Stimulated activated naive CD8-positive, alpha-beta T cell treated with anti-CD3 and anti-CD28 coated beads, Interleukin-15, Interleukin-2, amounts not matched to agents 100 ng/mL and 50 ng/mL, for 24 hours (primary cell): ENCODE results near the gene MYO1H.

Source experiments
- H3K27ac Mint-ChIP-seq: one replicate; pipeline ENCODE4 v1.8.0; 2021; ENCODE audit warnings: mild to moderate bottlenecking, mixed read lengths
- H3K27me3 Mint-ChIP-seq: one replicate; pipeline ENCODE4 v1.8.0; 2021; ENCODE audit warnings: mixed read lengths
- H3K36me3 Mint-ChIP-seq: one replicate; pipeline ENCODE4 v1.8.0; 2021; ENCODE audit warnings: low read depth, mixed read lengths
- H3K4me1 Mint-ChIP-seq: one replicate; pipeline ENCODE4 v1.8.0; 2021; ENCODE audit warnings: low read depth, mixed read lengths
- H3K4me3 Mint-ChIP-seq: one replicate; pipeline ENCODE4 v1.8.0; 2021; ENCODE audit warnings: mild to moderate bottlenecking, mixed read lengths
- H3K9me3 Mint-ChIP-seq: one replicate; pipeline ENCODE4 v1.8.0; 2021; ENCODE audit warnings: mixed read lengths

MYO1H gene

DNA sequence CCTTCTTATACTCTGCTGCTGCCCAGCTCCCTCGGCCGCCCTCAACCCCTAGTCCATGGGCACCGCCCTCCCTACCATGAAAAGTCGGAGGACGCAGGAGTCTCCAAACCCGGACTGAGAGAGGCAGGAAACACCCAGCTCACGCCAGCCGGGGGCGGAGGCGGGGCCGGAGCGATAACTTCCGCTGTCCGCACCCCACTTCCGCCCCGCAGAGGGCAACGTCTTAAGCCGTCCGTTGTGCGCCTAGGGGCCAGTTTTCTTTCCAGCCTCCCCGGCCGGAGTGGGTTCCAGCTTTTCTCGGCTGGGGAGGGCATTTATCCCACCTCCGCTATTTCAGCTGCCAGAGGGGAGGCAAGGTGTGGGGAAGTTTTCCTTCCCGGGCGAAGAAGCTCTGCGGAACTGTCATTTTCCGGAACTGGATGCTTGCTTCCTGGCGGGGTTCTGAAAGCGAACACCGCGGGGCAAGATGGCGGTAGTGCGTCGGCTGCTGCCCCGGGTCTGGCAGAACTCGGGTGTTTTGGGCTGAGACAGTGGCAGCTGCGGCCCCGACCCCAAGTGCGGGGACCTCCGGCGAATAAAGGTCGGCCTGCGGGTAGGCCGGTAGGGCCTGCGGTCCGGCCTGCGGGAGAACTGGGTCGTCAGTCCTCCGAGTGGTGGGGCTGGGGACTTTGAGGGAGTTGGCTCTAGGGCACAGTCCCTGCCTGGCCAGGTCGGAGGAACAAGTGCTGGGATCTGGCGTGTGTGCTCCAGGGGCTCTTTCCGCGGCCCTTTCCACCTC, 129.7 kb downstream of the MYO1H start, which contains the start of the genes KCTD10 and UBE3B:
Gene KCTD10 (minus strand): TSS at position 116 of the 778 bp plus-strand sequence. CDS start 38 bp downstream, at position 78.
Gene UBE3B (plus strand): TSS at position 450 of the 778 bp plus-strand sequence. CDS start 5,918 bp downstream, outside the sequence.
- Mint-ChIP-seq H3K4me1 (peaks cover 40% of the 10 kb centered on the region), H3K9me3 (no peaks in the 10 kb centered on the region), H3K4me3 (peak within 1 kb of the TSS; percentile 96), H3K27ac (peak within 1 kb of the TSS; percentile 99), H3K27me3 (no peaks in the 10 kb centered on the region), H3K36me3 (no peaks in the 10 kb centered on the region)

DNA sequence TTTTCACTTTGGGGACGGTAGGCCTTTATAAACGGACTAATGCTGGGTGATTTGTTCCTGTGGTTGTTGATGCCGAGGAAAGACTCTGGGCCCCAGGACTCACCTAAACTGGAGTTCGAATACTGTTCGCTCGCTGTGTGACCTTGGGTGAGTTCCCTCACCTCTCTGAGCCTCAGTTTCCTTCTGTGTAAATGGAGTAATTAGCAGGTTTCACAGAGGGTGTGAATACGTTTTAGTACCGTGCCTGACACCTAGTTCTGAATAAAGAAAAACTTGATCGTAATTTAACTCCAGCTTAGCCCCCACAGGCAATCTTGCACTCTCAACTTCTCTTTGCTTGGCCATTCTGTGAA, 130.2 kb downstream of the MYO1H start:
- Mint-ChIP-seq H3K9me3 (no peaks in the 10 kb centered on the region), H3K27ac (peak overlapping the region; percentile 99), H3K27me3 (no peaks in the 10 kb centered on the region), H3K4me1 (peaks cover 40% of the 10 kb centered on the region), H3K36me3 (no peaks in the 10 kb centered on the region), H3K4me3 (peak overlapping the region; percentile 96)

DNA sequence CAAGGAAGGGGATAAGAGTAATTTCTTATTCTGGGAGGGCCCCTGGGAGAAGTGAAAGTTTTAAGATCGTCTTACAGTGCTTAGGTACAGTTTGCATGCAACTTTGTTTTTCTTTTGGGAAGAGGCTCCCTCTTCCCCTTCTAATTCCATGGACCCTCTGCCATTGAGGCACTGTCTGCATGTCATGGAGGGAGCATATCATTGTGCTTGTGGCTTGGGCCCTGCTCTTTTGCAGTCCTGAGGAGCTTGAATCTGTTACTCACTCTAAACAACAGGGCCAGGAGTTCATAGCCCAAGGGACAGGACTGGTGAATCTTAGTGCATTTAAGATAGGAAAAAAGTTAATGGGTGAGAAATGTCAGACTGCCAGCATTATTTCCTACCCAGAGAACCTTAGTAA, 132.1 kb downstream of the MYO1H start:
- Mint-ChIP-seq H3K9me3 (no peaks in the 10 kb centered on the region), H3K4me3 (no peak overlapping the region), H3K27me3 (no peaks in the 10 kb centered on the region), H3K4me1 (peaks cover 34% of the 10 kb centered on the region), H3K36me3 (peaks cover 9% of the 10 kb centered on the region), H3K27ac (no peak overlapping the region)

DNA sequence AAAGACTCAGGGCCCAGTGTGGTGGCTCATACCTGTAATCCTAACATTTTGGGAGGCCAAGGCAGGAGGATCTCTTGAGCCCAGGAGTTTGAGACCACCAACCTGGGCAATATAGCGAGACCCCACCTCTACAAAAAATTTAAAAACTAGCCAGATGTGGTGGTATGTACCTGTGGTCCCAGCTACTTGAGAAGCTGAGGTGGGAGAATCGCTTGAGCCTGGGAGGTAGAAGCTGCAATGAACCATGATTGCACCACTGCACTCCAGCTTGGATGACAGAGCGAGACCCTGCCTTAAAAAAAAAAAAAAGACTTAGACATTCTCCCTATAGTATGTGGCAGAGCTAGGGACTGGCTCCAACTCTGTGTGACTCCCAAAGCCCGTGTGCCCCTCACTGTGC, 132.7 kb downstream of the MYO1H start:
- Mint-ChIP-seq H3K27me3 (no peaks in the 10 kb centered on the region), H3K36me3 (peaks cover 15% of the 10 kb centered on the region), H3K4me3 (no peak overlapping the region), H3K4me1 (peaks cover 33% of the 10 kb centered on the region), H3K27ac (no peak overlapping the region), H3K9me3 (no peaks in the 10 kb centered on the region)

DNA sequence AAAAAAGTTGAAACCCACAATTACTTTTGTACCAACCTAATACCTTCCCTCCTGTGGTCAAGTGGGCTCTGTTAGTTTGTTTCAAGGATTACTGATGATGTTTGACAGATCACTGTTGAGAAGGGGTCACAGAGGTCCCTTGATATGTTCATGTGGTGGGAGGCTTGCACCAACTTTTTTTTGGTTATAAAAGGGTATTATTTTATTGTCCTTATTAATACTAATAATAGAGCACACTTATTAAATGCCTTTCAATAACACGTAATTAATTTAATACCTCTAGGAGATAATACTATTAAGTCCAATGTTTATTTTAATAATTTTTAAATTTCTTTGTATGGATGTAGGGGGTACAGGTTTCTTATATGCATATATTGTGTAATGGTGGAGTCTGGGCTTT, 134.2 kb downstream of the MYO1H start:
- Mint-ChIP-seq H3K4me1 (peaks cover 18% of the 10 kb centered on the region), H3K4me3 (no peak overlapping the region), H3K27ac (no peak overlapping the region), H3K27me3 (no peaks in the 10 kb centered on the region), H3K36me3 (peaks cover 24% of the 10 kb centered on the region), H3K9me3 (no peaks in the 10 kb centered on the region)

DNA sequence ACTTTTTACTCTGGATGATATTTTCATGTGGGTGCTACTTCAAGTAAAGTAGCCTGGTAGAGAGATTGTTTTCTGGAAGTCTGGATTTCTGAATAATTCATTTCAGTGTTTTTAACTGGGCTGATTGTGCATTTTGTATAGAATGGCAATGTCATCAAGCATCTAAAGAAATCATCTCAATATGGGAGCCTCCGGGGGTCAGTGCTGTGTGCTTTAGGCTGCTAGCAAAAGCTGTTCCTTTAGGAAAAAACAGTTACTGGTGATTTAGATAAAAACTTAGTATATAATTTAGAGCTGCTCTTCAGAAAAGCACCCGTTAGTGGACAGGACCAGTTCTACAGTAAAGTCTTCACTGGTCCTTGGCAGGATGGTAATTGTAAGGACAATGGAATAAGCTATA, 134.8 kb downstream of the MYO1H start:
- no peak overlapping the region for H3K4me3 Mint-ChIP-seq
- no peak overlapping the region for H3K27ac Mint-ChIP-seq
- H3K4me1 Mint-ChIP-seq, result peaks cover 14% of the 10 kb centered on the region
- no peaks in the 10 kb centered on the region for H3K9me3 Mint-ChIP-seq
- peaks cover 30% of the 10 kb centered on the region for H3K36me3 Mint-ChIP-seq
- no peaks in the 10 kb centered on the region for H3K27me3 Mint-ChIP-seq

DNA sequence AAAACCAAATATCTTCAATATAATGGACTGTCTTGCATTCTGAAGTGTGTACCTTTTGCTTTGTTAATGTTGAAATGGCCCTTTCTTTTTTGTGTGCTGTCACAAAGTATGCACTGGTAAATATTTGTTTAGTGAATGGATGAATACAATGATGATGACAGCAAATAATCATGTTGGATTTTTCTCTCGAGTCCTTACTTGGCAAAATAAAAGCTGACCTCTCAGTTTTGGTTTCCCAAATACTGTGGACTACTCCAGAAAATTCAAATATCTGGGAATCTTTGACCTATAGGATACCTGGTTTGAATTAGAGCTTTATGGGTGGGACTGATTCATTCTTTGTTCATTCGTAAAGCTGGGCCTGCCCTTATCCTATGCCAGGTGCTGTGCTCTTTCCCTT, 135.2 kb downstream of the MYO1H start:
- no peaks in the 10 kb centered on the region for H3K9me3 Mint-ChIP-seq
- peaks cover 14% of the 10 kb centered on the region for H3K4me1 Mint-ChIP-seq
- peaks cover 34% of the 10 kb centered on the region for H3K36me3 Mint-ChIP-seq
- H3K27me3 Mint-ChIP-seq, result no peaks in the 10 kb centered on the region
- H3K27ac Mint-ChIP-seq, result no peak overlapping the region
- no peak overlapping the region for H3K4me3 Mint-ChIP-seq

DNA sequence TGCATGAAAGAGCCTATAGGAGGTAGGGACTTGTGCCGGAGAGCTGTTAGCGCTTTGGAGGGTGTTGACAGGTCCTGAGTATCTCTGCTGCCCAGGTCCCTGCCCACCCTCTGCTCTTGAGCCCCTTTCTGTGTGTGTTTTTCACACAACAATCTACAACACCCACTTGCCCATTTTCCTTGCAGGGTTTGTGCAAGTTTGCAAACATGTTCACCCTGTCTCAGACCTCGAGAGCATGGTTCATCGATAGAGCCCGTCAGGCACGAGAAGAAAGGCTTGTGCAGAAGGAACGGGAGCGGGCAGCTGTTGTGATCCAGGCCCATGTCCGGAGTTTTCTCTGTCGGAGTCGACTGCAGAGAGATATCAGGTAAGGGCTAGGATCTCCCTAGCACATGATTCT, 135.6 kb downstream of the MYO1H start:
- H3K36me3 Mint-ChIP-seq, result peaks cover 39% of the 10 kb centered on the region
- H3K4me3 Mint-ChIP-seq, result no peak overlapping the region
- H3K9me3 Mint-ChIP-seq, result no peaks in the 10 kb centered on the region
- no peaks in the 10 kb centered on the region for H3K27me3 Mint-ChIP-seq
- H3K4me1 Mint-ChIP-seq, result peaks cover 14% of the 10 kb centered on the region
- H3K27ac Mint-ChIP-seq, result no peak overlapping the region

DNA sequence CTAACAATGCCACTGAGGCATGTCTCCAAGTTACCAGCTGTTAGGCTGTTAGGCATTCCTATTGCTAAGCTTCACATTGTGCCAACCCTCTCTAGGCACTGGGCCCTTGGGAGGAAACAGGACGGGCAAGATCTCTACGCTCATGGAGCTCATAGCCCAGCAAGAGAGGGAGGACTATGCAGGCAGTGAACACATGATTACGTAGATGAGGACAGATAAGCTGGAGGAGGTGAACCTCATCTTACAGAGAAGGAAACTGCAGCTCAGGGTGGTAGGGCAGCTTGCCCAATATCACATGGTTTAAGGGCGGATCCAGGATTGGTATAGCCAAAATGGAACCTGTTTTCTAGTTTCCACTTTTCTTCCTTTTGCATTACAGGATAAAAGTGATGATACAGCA, 137.5 kb downstream of the MYO1H start:
- Mint-ChIP-seq H3K27me3 (no peaks in the 10 kb centered on the region), H3K4me3 (no peak overlapping the region), H3K27ac (no peak overlapping the region), H3K36me3 (peaks cover 52% of the 10 kb centered on the region), H3K4me1 (no peaks in the 10 kb centered on the region), H3K9me3 (no peaks in the 10 kb centered on the region)

DNA sequence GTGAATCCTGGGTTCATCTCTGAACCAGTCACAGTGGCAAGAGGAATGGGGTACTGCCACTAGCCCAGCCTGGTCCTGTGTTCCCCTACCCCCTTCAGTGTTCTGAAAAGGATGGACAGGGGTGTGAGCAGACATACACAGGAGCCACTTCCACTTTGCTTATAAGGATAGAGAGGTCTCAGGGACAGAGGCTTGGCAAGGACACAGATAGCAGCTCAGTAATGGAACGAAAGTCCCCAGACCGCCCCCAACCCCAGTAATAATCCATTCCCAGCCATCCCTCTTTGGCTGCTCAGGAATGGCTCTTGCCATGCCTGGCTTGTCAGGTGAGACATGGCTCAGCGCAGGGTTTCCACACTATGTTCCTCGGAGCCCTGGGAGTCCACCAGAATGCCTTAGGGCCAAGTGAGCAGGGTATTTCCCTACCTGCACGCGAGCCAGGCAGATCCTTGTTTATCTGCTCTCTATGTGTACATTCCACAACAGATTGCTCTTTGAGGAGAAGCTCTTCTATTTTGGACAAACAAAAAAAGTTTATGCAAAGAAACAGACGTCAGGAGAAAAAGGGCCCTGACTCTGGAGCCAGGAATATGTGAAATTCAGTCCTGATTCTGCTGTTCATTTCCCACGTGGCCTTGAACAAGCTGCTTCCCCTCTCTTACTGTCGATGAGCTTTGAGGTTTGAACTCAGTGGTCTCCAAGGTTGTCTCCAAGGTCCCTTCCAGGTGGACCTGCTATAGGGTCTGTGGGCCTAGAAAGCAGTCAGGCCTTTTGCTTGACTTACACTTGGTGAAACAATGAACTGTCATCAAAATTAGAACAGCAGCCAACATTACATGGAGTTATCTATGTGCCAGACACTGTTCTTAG, 139.7 kb downstream of the MYO1H start:
- Mint-ChIP-seq H3K4me1 (no peaks in the 10 kb centered on the region), H3K4me3 (no peak overlapping the region), H3K27ac (no peak overlapping the region), H3K27me3 (no peaks in the 10 kb centered on the region), H3K9me3 (no peaks in the 10 kb centered on the region), H3K36me3 (peaks cover 59% of the 10 kb centered on the region)

DNA sequence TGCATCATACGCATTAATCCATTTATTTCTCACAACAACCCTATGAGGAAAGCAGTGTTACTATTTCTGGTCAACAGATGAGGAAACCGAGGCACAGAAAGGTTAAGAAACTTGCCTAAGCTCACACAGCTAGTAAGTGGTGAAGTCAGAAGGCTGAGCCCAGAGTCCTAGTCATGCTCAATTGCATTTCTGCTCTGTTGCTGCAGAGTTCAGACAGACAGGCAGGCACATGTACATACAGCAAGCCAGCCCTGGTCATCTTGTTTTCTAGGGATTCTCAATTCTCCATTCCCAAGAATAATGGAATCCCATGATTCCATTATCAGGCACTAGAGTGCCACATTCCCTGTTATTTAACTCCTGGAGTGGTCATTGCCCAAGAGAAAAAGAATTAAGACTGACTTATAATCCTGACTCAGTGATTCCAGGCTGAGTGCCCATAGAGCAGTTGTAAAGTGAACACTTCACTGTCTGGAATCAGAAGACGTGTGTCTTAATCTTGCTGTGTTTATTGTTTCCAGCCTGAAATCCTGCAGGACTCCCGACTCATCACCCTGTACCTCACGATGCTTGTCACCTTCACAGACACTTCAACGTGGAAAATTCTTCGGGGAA, 140.5 kb downstream of the MYO1H start:
- H3K4me3 Mint-ChIP-seq, result no peak overlapping the region
- H3K36me3 Mint-ChIP-seq, result peaks cover 60% of the 10 kb centered on the region
- H3K27ac Mint-ChIP-seq, result no peak overlapping the region
- H3K9me3 Mint-ChIP-seq, result no peaks in the 10 kb centered on the region
- H3K4me1 Mint-ChIP-seq, result no peaks in the 10 kb centered on the region
- no peaks in the 10 kb centered on the region for H3K27me3 Mint-ChIP-seq

DNA sequence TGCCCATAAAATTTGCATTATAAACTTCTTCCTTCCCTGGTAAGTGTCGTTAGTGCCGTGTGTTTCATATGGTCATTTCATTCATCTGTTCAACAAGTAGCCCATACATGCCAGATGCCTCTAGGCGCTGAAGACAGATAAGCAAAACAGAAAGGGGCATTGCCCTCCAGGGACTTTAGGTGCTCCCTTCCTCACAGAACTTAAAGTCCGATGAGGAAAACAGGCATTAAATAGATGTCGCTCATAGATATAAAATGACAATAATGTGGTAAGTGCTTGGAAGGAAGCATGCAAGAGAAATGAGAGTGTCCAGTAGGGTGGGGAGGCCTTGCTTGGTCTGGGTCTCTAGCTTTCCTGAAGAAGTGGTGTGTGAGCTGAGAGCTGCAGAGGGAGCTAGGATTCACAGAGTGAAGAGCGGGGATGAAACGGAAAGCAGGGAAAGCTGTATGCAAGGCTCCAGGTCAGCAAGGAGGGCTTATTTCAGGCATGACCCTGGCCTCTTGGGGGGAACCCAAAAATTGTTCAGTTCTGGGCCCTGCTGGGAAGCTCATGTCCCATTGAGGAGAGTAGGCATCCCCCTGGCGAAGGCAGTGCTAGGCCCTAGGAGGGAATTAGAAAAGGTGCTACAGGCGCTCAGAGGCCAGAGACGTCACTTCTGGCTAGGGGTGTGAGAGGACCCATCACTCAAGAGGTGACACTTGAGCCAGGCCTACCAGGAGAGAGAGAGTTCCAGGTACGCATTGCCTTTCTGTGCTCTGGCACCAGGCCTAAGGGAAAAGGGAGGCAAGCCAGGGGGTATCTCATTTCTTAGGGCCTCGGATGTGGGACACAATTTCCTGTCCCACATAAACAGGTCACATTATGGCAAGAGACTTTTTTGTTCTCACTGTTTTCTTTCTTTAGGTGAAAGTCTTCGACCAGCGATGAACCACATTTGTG, 141.6 kb downstream of the MYO1H start:
- Mint-ChIP-seq H3K4me3 (no peak overlapping the region), H3K4me1 (no peaks in the 10 kb centered on the region), H3K36me3 (peaks cover 62% of the 10 kb centered on the region), H3K27me3 (no peaks in the 10 kb centered on the region), H3K9me3 (no peaks in the 10 kb centered on the region), H3K27ac (no peak overlapping the region)

DNA sequence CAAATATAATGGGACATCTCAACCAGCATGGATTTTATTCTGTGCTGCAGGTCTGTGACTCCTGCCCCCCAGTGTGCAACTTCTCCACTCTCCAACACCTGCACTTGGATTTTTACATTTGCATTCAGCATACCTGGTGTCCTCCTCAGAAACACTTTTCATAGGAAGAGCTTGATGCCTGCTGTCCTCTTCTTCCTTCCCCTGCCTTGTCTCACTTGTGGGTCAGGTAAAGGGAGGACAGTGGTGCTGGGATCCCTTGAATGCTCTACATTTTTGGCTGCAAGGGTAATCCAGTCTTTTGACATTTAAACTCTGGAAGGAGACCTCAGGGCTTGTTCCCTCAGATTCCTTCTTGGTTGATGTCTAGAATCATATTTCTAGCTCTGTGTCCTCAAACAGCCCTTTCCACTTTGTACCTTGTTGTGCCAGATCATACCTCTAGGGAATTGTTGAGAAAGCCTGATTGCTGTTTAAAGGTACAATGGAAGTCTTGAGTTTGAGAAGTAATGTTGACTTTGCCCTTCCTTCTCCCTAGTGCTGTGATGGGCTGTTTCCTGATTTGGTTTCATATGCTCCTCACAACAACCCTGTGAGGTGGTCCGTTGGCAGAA, 142.4 kb downstream of the MYO1H start:
- H3K4me3 Mint-ChIP-seq, result no peak overlapping the region
- no peaks in the 10 kb centered on the region for H3K9me3 Mint-ChIP-seq
- H3K27me3 Mint-ChIP-seq, result no peaks in the 10 kb centered on the region
- H3K4me1 Mint-ChIP-seq, result no peaks in the 10 kb centered on the region
- H3K36me3 Mint-ChIP-seq, result peaks cover 63% of the 10 kb centered on the region
- H3K27ac Mint-ChIP-seq, result no peak overlapping the region

DNA sequence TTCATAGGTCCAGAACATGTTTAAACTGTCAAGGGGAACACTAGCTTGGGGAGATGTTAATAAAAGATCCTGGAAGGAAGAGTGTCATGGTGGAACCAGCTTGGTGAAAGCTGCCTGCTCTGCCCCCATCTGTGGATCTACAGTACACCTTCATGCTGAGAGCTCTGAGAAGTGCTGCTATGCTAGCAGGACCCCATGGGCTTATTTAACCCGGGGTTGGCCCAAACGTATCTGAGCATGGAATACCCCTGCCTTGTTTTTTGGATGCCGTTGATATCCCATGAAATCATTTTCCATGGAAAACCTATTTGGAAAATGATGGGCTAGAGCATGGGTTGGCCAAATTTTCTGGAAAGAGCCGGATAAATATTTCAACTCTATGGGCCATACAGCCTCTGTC, 144.0 kb downstream of the MYO1H start:
- H3K4me3 Mint-ChIP-seq, result no peak overlapping the region
- H3K4me1 Mint-ChIP-seq, result no peaks in the 10 kb centered on the region
- H3K36me3 Mint-ChIP-seq, result peaks cover 64% of the 10 kb centered on the region
- no peaks in the 10 kb centered on the region for H3K9me3 Mint-ChIP-seq
- H3K27me3 Mint-ChIP-seq, result no peaks in the 10 kb centered on the region
- no peak overlapping the region for H3K27ac Mint-ChIP-seq
